ENCODE results near the gene UNC5B.

GRCh38 chr10:71312220-71312619, 99.8 kb downstream of the UNC5B start:
- TF ChIP-seq POLR2A (IDR thresholded peaks at IDR 0.05) = no peak
- TF ChIP-seq CTCF (IDR thresholded peaks at IDR 0.05) = no peak
